Heart left ventricle (tissue), 13 donors: ENCODE data around the gene IL20RA.

Source experiments
- POLR2A ChIP-seq, 2 donors: fragments of 450-650 bp; IDR thresholded peaks; one replicate each; pipeline ENCODE4 v1.6.1; 2017; ENCODE audit warnings: antibody characterized with exemption in 2 of 2, mild to moderate bottlenecking in 2 of 2, moderate library complexity in 2 of 2
- TF ChIP-seq, protein P1 (sequence below), 12 donors: fragments of 200-600 bp; sonication (generic) in 4 of 12; IDR thresholded peaks; one replicate each; pipeline versions ENCODE4 v1.5.0 to v1.8.0; 2018 to 2022; ENCODE audit warnings: antibody characterized with exemption in 12 of 12, mild to moderate bottlenecking in 5 of 12
- donor health status: ischemic (EF 13 %, LVEDD 7.1; RV severe dilation, severe dysfunction).
- donor health status: DM: no; HTN: yes; CAD: no.
- donor health status: DM: no; HTN: no; CAD: no.
- donor health status: ischemic (EF 25% LVEDD 6.9; RV normal size, moderate dysfunction).
- donor health status: ischemic (EF 25% LVEDD 5.7; RV mildly dilated, moderate dysfunction).
- donor health status: ischemic (EF 35%, LVEDD 5.7; RV mildly dilated, moderate dysfunction).
- donor health status: nonischemic (EF 11% LVEDD 7.7; RV severe dilation, severe dysfunction).
- donor health status: DM: yes; HTN: yes; CAD: no.
- donor health status: PGD.
- donor health status: ischemic (EF 29% LVEDD 5.4; RV normal size, mild dysfunction).
- donor health status: nonischemic (EF 23%, LVEDD 6.1; RV moderate dilation, normal function).

DNA sequence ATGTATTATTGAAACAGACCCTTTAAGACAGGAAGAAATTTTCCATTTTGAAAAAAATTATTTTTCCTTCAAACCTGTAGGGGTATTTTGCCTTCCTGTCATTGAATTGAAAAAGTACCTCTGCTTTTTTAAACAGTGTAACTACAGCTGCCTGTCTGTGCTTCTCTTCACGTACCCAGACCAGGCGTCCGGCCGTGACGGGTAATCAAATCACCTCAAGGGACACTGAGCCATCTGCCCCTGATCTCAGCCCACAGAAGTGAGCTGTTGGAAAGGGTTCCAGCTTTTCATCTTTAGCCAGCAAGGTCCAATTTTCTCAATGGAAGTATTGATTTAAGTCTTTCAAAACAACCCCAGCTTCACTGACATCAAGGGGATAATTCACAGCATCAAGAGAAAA lies 64.7 kb downstream of the IL20RA start:
- TF ChIP-seq, protein P1, sequence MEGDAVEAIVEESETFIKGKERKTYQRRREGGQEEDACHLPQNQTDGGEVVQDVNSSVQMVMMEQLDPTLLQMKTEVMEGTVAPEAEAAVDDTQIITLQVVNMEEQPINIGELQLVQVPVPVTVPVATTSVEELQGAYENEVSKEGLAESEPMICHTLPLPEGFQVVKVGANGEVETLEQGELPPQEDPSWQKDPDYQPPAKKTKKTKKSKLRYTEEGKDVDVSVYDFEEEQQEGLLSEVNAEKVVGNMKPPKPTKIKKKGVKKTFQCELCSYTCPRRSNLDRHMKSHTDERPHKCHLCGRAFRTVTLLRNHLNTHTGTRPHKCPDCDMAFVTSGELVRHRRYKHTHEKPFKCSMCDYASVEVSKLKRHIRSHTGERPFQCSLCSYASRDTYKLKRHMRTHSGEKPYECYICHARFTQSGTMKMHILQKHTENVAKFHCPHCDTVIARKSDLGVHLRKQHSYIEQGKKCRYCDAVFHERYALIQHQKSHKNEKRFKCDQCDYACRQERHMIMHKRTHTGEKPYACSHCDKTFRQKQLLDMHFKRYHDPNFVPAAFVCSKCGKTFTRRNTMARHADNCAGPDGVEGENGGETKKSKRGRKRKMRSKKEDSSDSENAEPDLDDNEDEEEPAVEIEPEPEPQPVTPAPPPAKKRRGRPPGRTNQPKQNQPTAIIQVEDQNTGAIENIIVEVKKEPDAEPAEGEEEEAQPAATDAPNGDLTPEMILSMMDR (IDR thresholded peaks at IDR 0.05): no peak
- no peak for TF ChIP-seq POLR2A (IDR thresholded peaks at IDR 0.05)
